GM04504 (cell line): Measurements from ENCODE around the gene RBMS1.
A peak's percentile ranks its signal among the peaks of the same experiment; 100 is the strongest.
"Not testable (repeated sequence)": the region's sequence is repeated elsewhere in the genome, so short reads cannot be mapped to it uniquely, and the experiment has no call there.

Experiments used
- DNase-seq: peaks from one replicate; pipeline ENCODE4 v3.0.0-alpha.2; 2012; ENCODE audit warnings: low read depth

Gene RBMS1

DNA sequence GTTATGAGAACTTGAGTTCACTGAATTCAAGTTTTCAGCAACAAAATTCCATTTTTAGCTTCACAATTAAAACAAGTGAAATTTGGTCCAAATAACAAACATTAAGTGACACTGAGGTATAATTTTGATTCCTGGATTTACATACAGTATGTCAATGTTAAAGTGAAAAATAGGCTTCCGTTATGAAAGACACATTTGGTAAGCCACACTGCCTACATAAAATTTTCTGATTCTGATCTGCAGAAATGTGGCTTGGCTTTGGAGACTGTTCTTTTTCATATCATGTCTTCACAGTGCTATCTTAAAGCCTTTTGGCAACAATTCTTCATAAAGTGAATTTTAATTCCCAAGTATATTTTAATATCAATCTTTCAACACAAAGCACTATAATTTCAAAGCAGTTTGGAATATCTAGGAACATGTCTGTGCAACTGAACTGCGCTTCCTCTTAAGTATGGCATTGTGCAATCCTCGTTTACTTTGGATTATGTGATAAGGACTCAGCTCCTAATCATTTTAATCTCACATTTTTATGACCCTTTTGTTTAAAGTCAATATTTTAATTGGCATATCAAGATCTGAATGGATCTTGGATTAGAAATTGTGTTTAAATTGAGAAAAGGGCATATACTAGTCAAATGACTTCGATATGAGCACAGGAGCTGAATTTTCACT lies 60.0 kb downstream of the RBMS1 start:
- DNase-seq = no peak

DNA sequence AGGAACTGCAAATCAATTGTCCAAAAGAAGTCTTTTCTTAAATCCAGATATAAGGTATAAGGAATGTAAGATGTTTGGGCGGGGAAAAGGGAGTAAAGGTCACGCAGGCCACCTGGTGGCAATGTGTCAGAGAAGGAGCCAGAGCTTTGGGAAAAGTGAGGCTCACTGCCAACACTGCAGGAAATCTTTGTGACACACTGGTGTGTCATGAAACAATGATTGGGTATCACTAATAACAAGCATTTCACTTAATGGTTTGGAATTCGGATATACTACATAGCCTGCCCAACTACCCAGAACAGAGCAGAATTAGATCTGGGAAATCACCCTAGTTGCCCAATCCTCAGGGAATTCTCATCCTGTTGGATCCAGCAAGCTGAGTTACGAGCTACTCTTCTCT lies 61.0 kb downstream of the RBMS1 start:
- DNase-seq = no peak

DNA sequence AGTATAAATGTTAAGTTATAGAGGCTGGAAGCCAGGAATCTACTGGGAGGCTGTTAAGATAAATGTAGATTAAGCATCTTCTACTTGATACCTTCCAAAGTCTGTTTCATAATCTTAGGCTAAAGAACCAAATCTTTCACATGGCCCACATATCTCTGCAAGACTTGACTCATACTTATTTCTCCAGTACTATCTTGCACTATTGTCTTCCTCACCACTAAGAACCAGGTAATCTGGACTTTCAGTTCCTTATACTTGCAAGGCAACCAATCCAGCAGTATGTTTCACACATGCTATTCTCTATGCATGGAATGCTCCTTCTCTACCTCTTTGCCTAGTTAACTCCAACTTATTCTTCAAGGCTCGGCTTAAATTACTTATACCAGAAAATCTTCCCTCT lies 62.2 kb downstream of the RBMS1 start:
- DNase-seq = no peak

DNA sequence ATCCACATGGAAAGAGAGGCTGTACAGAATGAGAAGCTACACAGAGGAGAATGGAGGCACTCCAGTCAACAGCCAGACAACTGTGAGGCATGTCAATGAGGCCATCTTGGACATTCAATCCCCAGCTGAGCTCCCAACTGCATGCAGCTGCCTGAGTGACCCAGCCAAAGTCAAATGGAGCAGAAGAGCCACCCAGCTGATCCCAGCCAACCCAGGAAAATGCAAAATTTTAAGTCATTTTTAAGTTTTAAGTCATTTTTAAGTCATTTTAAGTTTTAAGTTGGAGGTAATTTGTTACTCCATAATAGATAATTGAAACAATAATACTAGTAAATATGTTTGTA lies 63.6 kb downstream of the RBMS1 start:
- DNase-seq = no peak

DNA sequence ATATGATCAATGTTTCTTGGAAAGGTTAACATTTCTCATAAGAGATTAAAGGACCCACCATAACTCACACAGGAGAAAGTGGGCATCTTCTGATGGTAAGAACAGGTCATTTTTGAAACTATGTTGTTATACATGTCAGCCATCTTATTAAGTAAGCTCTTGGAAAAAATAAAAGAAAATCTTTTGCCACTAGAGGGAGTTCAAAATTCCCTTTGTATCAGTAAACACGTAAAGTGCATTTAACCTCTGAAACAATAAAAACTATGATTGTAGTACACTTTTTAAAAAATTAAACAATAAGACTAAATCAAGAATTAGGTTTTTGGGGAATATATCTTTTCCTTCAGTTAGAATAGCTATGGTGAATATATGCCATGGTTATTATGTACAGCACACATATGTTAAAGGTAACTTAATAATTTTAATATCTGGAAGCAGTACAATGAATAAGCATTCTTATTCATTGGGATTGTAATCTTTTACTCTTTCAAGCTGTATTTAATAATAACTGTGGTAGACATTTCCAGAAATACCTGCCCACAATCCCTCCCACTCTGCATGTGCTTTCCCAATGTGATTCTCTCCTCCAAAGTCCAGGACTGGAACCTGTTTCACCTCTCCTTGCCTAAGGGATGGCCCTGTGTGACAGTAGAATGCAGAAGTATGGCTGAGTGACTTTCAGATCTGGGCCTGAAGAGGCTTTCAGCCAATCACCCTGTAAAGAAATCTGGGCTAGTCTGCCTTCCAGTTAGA lies 64.2 kb downstream of the RBMS1 start:
- DNase-seq = no peak

DNA sequence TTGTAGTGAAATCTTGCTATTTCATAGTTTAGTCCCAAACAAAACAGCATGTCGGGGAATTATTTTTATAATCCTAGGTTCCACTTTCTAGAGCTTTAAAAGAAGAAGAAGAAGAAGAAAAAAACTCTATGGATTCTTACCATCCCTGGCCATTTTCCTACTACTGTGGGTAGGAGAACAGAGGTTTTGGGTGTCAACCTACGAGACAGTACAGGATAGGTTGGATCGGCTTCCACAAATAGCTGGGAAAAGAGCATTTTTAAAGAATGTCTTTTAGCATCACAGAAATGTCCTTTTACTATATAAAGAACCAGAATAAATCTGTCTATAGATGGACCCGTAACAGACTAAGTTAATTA lies 65.2 kb downstream of the RBMS1 start:
- no peak for DNase-seq

DNA sequence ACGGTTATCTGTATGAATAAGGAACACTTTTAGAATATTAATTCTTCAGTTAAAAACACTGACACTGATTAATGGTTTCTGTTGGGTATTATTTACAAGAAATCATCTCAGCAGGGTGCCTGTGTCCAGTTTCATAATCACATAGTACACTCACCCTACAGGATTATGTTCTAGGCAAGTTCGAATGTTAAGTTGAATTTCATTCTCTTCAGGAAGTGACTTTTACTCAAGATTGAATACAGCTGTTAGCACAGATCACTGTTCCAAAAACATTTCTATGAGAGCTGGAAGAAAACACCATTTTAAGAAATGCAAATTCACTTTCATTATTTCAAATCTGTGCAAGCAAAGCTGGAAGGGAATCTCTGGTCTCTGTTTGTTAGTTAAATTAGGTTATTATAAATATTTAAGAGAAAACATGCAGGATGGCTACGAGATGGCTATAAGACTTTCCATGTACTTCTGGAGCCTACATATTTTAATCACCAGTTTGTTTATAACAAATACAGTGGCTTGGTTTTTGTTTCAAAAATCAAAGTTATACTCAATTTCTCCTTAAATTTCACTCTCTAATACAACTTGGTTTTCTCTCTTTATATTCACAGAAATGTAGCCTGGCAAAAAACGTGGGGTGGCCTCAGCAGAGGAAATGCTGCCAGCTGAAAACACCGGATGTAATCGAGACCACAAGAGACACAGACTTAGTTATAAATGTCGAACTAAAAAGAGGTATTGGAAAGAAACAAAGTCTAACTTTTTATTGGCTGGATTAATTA lies 65.8 kb downstream of the RBMS1 start:
- peak; percentile 64 for DNase-seq

DNA sequence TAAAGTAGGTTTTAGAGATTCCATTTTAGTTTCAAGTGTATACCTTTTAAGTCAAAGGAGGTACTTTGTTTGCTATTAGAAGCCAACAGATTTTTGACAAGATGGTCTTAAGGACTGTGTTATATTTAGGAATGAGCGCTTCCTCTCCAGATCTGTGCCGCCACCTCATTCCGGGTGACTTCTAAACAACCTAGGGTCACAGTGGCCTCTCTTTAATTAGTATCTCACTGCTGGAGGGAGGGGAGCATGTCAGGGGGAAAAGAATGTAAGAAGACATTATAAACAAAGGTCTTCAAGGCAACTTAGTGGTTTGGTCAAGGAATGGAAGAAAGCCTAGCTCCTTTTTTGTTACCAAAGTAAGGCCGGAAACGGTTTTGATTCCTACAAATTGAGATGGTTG lies 67.0 kb downstream of the RBMS1 start:
- DNase-seq = no peak

DNA sequence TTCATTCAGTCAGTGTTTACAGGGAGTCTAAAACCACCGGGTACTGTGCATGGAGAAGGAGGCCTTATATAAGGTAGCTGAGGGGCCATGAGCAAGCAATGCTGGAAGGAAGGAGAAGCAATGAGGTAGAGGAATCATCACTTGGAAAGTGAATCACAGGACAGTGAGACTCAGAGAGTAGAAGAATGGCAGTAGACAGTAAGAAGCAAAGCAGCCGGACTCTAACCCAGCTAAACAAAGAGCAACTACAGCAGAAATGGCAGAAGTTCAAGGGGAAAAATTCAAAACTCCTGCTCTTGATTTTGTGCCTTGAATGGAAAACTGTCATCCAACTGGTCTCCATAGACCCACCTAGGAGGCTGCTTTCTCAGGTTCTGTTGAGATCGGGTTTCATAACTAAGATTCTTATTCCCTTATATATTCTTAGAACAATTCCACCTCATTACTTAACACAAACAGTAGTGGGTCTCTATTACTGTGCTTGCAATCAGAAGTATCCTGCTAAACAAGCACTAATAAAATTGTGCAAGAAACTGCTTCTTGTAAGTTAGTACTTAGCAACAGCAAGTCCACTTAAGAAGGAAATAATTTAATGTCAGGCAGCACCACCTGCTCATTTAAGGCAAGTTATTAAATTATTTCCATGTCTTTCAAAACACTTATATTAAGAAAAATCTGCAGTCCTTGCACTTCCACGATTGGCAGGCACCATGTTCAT lies 68.0 kb downstream of the RBMS1 start:
- no peak for DNase-seq

DNA sequence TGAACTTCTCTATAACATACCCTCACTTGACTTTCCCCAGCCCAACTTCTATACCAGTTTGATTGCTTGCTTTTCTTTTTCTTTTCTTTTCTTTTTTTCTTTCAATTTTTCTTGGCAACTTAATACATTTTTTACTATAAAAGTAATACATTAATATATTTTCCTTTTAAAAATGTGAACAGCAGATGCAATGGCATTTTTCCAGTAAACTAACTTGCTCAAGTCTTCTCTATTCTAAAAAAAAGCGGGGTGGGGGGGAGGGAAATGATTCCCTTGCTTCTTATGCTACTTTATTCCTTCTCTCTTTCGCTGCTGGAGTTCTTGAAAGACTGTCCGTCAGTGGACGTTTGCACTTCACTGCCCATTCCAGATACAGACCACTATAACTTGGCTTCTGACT lies 70.5 kb downstream of the RBMS1 start:
- no peak for DNase-seq

DNA sequence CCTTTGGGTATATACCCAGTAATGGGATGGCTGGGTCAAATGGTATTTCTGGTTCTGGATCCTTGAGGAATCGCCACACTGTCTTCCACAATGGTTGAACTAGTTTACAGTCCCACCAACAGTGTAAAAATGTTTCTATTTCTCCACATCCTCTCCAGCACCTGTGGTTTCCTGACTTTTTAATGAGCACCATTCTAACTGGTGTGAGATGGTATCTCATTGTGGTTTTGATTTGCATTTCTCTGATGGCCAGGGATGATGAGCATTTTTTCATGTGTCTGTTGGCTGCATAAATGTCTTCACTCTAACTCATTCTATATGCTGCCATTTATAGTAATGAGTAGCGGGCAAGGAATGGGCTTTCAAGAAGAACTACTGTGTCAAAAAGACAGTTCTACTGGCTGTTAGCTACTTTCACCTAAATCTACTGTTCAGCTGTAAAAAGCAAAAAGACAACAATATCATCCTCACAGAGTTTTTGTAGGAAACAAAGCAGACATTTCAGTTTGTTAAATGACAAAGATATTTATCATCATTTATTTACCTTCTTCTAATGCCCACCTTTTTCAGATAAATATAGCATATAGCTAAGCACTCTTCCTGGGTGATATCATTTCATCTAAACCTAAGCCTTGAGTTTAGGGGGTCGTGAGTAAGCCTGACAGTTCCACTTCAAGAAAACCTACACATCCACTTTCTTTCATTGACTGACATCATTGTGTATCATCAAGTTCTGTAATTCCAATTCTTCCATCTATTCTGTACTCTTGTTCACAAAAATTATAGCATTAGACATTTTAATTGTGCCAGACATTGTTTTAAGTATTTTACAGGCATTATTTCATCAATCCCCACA lies 71.7 kb downstream of the RBMS1 start:
- DNase-seq = not testable (repeated sequence)

DNA sequence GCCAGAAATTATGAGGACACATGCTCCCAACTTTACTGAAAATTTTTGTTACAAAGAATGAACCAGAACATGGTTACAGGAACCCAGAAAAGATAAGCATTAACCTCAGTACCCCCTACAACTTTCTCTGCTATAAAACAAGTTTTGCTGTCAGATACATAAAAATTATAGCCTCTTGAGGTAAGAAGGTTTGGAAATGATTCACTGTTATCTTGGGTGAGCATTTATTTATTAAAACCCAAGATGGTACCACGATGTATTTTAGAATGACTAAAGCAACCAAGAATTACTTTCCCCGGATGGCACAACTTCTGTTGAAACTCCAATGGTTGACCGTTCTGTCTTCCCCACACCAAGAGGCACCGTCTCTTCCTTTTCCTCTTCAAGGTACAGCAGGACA lies 72.9 kb downstream of the RBMS1 start:
- DNase-seq = no peak

DNA sequence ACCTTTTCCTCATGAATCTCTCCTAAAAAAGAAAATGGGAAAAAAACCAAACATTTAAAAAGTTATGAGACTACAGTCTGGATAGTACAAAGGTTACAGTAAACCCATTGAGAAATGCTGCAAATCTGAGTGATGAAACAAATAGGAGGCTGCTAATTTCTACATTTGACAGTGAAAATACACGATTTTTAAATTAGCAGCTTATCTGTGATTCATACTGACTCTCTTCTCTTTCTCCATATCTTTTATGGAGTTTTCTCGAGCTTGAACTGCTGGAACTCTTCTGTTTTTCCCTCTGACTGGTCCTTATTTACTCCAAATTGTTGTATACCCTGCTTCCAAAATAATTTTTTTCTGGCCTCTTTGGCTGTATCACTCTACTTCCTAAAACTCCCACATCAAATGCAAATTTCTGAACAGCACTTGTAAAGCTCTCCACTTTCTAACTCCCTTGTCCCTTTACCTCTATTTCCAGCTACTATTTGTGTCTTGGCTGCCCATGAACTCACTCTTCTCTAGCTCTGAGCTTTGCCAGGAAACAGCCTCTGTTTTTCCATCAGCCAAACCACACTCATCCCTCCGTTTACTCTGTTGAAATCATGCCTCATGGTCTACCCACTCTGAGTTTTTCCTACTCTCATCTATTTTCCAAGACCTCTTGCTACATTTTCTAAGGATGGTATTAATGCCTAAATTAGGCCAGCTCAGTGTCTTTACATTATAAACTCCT lies 73.7 kb downstream of the RBMS1 start:
- DNase-seq = no peak

DNA sequence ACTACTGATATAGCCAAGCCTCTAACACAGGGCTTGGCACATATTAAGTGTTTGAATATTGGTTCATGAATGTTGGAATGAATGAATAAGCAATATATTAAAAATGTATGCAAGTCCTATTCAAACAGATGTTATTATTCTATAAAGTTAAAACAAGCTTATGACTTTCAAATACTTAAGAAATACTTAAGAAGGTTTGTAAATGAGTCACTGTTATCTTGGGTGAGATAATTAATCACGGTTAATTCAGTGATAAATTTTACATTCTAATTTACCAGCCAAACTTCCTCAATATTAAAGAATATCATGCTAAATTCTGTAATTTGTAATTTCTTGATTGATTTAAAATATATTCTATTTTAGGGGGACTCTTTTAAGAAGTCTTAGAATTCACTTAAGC lies 74.8 kb downstream of the RBMS1 start:
- no peak for DNase-seq

DNA sequence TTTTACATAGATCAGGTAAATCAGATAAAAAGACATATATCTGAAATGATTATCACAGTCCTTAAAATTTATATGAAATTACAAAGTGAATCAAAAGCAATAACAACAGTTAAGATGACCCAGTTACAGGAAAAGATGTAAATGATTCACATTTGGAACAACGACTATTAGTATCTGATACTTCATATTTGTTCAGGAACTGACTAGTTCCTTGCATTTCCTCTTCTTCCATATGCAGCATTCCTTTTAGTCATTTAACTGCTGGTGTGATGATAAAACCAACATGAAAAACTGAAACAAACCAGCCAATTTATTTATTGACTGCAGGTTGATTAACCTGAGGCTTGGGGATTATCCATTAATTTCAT lies 75.2 kb downstream of the RBMS1 start:
- no peak for DNase-seq

DNA sequence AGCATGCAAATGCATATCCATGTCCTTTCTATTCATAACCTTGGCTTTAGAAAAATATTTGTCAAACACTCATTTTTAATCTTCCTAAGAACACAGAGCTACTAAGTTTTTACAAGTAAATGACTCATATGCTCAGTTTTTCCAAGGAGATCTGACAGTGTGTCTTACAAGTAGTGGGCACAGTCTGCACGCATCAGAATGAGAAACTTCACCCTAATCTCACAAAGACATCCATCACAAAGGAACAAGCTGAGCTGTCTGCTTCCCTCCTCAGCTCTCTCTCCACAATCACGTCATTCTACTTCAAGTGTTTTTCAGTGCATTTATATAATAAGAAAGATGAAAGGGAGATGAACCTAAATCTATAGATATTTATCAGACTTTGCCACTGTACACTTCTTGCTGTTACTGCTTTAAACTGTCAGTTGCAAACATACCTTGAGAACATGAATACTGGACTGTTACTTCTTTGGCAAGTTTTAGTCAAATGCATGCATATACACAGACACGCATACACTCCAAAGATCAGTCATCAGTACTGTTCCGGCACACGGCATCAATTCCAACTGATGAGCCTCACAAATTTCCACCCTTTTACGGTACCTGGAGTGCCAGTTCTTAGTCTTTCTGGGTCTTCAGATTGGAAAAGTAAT lies 75.7 kb downstream of the RBMS1 start:
- peak; percentile 83 for DNase-seq

DNA sequence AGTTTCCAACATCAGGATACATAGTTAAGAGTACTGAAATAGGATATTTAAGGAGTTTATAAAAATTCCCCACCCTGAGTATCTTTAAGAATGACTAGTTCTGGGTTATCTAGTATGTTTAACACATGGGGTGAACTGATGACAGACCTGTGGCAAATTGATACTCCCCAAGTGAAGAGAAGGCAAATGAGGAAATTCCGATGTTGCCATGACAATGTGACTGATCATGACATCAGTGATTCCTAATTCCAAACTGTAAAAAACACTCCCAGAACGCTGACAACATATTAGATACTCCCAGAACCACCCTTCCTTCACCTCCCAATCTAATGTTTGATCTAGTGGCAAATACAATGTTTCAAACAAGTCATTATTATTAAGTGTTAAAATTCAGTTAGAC lies 77.6 kb downstream of the RBMS1 start:
- no peak for DNase-seq

DNA sequence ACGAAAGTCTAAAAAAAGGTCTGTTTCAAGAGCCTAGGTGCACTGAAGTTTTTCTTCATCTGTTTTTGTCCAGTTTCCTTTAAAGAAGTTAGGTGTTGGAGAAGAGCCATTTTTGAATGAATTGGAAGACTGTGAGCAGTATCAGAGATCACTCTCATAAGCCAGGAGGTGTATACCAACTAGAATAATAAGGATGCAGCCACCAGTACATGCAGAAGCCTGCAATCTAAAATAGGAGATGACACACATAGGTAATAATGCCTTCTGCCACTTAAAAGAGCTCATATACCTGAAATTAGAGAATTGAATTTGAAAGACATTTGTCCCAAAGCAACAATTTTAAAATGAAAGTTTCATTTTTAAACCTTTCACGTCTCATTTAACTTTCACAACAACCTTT lies 81.7 kb downstream of the RBMS1 start:
- DNase-seq = no peak

DNA sequence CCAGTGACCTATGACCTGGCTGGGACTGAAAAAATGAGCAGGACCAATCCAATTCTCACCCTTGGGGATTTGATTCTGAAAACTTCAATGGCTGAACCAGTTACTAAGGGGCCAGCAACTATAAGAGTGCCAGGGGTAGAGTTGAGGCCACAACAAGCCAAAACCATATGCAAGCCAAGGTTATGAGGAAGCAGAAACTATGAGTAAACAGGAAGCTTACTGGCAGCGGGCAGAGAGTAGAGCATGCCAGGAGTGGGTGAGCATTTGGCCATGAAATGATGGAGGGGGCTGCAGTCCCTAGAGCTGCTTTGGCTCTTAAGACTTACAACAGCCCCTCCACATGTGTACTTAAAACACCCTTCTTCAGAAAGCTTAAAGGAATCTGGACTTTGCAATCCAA lies 82.4 kb downstream of the RBMS1 start:
- no peak for DNase-seq

DNA sequence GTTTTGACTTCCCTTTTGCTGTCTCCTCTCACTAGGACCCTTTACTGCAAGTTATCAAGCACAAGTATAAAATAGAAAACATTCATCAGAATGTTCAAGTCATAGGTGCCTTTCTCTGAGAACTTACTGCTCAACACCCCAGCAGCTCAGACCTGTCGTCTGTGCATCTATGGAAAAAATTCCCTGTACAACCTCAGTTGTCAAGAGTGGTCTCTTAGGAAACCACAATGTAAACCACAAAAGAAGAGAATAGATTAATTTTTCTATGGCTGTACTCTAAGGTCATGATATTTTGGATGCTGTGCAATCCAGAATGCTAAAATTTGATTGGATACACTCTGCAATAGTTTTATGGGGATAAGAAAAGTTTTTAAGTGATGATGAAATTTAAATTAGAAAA lies 84.1 kb downstream of the RBMS1 start:
- DNase-seq = no peak

DNA sequence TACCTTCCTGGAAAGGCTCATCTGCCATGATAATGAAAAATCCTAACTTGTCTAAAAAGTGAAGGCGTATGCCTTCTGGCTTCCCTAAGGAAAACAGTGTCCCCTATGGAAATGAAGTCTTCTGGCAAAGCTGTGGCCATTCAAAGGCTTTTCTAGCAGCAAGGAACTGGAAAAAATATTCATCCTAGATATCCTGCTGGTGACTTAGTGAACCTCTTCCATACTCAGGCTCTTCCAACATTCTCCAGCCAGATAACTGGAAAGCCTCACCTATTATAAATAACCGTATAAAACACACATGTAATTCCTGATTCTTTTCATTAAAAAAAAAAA lies 84.7 kb downstream of the RBMS1 start:
- DNase-seq = no peak
